UCSD-AML1 (cell line): ENCODE results near the gene CCDC188.
A peak's percentile ranks its signal among the peaks of the same experiment; 100 is the strongest.

Experiments used
- DNase-seq: peaks from one replicate; lab custom pipeline; 2025; ENCODE audit not compliant: unreplicated experiment; lab: John Stamatoyannopoulos, UW

CCDC188 gene

DNA sequence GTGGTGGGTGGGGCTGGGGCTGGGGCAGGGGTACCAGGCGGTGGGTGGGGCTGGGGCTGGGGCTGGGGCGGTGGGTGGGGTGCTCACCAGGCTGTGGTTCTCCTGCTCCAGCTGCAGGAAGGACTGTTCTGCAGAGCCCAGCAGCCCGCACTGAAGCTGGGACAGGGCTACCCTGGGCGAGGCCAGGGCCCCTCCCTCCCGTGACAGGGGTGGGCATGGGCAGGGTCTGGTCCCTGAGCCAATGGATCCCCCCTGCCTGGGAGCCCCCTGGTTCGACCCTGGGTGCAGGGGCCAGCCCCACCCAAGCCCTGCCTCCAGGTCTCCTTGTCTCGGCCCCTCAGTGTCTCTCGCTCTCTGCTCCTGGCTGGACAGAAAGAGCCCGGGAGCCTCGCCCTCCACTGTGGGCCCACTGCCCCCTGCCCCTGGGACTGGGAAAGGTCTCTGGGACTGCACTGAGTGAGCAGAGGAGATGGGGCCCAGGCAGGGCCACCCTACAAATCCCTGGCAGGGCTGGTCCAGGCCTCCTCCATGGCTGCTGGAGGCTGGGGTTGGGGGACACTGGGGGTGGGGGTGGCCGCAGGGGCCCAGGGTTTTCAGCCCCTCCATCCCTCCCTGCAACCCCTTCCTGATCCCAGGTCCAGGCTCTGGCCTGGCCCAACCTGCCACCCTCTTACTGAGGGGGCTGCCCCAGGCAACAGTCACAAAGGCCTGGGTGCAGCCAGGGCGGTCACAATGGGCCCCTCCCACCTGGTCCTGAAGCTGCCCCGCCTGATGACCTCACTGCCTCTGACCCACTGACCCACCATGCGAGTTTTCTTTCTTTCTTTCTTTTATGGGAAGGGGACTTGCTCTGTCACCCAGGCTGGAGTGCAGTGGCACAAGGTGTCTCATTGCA lies at the start of gene CCDC188:
Gene CCDC188, minus strand, starts transcription at position 675 of the 895 bp plus-strand sequence. Its CDS starts 69 bp downstream, at position 606.
- DNase-seq: no peak

DNA sequence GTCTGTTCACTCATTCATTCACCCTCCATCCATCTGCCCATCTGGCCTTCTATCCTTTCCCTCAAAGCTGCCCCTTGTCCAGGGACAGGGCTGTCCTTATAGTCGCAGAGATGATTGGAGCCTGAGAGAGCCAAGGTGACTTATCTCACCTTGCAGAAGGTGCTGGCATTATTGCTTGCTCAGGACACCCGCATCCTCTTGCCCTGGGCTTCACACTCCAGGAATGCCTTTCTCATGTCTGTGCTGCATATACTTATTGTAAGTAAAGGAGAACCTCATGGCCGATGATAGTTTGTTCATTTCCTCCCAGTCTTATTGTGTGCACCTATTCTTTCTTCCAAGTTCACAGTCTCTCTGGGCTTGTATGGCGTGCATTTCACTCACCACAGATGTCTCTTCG lies 49.1 kb upstream of the CCDC188 start:
- no peak for DNase-seq

DNA sequence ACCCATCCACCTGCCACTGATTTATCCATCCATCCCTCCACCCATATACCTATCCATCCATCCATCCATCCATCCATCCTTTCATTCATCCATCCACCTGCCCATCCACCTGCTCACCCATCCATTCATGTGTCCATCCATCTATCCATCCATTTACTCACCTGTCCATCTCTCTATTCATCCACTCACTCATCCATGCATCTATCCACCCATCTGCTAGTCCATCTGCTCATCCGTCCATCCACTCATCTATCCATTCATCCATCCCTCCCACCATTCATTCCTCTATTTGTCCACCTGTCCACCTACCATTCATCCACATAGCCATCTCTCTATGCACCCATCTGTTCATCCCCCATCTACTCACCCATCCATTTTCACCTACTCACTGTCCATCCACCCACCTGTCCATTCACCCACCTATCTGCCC lies 48.6 kb upstream of the CCDC188 start:
- no peak for DNase-seq

DNA sequence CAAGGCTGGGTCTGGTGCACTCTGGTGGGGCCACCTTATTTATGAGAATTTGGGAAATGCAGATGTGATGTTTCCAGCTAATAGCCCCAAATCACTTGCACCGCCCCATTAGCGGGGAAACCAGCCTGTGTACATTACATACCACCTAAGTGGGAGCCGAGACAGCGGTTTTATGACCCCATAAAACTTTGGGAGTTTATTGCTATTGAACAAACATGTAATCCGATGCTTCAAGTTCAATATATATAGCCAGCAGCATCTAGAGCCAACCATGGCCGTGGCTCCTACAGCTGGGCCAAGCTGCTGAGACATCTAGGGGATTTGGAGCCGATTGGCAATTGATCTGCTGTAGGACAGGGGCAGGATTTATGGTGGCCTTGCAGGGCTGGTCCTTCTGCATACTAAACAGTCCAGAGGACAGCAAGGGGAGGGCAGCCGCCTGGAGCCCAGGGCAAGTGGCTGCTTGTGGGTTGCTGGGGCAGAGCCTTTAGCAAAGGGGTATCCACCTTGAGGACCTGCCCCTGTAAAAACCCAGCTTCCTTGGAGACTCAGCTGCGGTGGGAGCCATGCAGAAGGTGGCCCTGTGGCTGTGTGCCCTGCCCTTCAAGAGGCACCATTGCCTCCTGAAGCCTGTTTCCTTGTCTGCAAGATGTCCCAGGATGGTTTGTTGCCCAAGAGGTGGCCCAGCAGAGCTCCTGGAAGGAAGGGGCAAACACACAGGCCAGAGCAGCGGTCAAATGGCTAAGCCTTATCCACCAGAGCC lies 47.9 kb upstream of the CCDC188 start:
- DNase-seq: no peak

DNA sequence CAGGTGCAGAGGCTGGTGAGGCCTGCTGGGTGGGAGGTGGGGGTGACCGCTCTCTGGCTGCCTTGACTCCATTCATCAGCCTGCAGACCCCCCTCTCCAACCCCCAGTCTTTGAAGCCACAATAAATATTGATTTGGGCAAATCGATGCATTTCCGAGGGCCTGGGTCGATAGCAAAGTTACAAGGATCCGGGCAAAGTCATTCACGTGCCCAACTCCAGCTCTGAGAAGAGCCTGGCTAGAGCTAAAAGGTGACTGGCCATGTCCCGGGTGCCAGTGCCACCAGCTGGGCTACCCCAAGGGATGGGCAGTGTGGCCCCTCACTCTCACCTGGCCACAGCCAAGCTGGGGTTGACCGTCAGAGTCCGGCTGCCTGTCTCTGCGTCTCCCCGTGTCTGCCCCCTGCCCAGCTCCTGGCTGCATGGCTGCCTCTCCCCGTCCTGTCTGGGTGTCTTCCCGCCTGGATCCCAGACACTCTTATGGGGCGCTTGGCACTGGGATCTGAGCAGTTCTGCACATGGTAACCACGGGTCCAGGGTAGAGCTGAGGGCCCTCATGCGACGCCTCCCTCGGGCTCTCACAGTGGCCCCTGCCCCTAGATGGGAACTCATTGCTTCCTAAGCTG lies 46.7 kb upstream of the CCDC188 start:
- no peak for DNase-seq

DNA sequence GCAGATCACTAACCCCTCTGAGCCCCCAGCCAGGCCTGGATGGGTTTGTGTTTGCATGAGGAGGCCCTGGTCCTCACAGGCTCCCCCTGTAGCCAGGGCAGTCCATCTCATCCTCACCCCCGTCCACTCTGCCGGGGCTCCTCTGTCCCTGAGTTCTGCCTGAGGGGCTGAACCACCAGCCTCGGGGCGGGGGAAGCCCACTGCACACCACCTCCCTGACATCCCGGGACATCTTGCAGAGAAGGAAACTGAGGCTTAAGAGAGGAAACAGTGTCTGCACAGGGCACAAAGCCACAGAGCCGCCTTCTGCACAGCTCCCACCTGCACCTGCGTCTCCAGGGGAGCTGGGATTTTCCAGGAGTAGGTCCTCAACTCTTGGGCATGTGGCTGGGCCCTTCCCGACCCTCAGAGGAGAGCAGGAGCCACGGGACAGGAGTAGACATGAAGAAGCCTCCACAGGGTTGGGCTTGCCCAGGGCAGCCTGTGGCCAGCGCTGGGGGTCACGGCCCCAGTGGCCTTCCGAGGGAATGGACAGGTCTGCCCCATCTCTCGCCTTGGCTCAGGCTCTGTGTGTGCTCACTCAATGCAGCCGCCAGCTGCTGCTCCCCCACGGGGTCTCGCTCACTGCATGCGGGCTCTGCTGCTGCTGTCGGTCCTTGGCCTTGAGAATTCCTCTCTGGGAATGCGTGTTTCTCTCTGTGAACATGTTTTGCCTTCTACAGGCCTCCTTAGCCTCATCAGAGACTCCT lies 45.4 kb upstream of the CCDC188 start:
- DNase-seq: no peak

DNA sequence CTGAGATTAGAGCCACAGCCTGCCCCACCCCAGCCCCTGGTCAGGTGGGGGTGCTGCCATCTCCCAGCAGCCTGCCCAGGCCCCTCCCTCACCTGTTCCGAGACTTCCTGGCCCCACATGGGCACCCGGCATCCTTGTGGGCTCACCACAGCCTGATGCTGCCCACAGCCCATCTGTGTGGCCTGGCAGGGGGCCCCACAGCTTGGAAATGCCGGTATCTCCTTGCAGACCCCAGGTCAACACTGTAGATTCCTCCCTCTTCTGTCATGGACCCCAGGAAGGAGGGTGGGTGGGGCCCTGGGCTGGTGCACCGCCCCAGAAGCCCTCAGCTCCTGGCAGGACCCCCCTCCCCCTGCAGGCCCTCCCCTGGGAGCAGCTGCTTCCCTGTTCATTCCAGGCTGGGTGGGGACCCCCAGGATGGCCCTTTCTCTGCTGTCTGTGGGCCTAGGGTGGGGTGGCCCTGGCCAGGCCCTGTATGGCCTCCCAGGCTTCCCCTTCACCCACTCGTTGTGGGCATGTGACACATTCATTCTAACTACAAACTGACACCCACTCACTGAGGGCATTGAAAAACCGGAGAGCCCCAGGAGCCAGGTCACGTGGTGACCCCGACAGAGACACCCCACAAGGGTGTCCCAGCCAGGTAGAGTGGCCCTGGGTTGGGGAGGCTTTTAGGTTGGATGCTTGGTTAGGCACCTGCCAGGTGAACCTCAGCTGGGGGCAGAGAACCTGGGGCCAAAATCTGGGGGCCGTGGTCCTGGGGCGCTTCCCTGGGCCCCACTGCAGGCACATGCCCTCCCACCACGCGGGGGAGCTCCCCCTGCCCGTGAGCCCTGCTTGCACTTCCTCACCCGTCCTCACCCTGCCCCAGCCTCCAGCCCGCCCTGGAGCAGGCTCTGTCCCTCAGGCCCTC lies 44.1 kb upstream of the CCDC188 start:
- DNase-seq: no peak

DNA sequence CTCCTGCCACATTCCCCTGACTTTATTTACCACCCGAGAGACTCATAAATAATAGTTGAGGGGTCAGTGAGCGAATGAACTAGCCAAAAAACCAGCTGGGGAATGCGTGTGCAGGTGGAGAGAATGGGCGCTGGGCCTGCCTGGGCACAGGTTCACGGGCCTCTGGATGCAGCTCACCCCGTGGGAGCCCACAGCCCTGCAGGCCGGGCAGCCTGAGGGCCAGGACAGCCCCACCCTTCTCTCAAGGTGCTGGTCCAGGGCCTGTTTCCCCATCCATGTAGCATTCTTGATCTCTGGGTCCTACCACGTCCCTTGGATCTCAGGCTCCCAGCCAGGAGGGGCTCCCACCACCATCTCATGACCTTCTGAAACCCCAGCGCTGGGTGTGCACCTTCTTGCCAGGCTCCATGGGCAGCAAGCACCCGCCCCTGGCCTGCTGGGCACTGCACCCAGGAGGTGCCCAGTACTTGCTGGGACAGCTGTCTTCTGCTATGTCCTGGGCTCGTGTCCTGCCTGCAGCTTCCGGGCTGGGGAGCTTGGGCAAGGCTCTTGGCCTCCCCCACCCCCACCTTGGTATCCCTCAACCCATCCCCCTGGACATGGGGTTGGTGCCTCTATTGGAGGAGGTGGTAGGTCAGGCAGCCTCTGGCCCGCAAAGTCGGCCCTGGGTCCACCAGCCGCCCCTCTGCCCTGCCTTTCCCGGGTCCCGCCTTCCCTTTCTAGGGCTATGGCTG lies 43.1 kb upstream of the CCDC188 start:
- no peak for DNase-seq

DNA sequence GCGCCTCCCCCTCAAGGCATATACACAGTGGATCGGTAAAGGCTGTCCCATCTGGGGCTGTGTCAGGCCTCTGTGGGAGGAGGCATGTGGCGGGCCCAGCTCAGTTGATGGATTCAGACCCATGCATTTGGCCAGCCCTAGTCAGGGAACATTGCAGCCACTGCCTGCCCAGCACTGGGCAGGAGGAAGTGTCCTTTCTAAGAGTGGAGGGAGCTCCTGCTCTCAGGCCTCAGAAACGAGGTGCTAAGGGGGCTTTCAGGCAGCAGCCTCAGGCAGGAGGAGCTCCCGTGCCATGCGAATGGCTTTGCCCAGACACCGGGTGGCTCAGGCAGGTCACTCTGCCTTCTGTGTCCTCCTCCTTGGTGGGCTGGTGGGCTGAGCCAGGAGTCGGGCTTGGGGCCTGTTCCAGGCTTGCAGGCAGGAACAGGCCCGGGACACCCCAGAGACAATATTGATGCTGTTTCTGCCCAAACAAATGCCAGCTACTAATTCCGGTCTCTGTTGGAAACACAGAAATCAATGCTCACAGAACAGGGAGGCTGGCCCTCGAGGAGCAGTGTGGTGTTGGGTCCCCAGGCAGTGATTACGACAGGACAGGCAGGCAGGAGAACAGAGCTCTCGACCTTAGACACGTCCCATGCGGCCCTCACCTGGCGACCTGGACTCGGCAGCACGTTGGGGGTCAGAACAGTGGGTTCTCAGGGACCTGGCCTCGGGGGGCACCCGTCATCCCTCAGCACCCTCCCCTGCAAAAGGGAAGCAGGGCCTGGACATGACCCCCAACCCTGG lies 42.3 kb upstream of the CCDC188 start:
- no peak for DNase-seq

DNA sequence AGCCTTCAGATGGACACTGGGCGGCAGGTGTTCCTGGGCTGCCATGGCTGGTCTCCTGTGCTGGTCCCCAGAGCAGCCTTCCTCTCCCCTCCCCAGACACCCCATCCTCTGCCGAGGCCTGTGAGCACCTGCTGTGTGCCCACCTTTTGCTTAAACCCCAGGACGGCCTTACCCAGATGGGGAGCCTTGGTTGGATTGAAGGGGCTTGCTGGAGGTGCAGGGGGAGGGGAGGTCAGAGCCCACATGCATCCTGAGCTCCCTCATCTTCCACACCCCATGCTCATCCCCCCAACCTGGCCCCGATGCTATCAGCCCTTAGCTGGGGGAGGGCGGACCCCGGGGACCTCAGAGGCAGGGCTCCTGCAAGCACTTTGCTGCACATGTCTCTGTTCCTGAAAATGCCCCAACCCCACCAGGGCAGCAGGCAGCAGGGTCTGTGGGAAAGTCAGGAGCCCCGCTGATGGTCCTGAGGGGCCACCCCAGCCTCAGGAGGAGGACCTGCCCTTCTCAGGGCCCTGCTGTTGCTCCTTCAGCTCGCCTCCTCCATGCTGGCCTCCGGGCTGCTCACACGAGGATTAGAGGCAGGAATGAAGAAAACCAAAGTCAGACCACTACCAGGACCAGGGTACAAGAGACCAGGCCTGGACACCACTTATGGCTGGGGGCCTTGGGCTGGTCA lies 41.6 kb upstream of the CCDC188 start:
- no peak for DNase-seq

DNA sequence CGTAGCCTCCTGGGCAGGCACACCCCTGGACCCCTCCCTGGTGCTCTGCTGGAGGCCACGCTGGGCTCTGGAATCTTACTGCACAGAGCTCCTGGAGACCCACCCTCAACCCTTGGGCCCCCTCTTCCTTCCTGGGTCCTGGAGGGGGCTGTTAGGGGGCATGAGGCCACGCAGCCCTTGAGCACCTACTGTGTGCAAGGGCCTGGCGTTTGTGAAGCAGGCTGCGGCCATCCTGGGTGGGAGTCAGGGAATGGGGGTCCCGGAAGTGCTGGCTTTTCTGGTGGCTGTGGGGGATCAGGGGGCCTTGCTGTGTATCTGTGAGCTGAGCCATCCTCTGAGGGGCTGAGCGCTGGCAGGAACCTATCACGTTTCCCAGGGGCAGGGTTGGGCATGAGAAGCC lies 40.9 kb upstream of the CCDC188 start:
- DNase-seq: no peak

DNA sequence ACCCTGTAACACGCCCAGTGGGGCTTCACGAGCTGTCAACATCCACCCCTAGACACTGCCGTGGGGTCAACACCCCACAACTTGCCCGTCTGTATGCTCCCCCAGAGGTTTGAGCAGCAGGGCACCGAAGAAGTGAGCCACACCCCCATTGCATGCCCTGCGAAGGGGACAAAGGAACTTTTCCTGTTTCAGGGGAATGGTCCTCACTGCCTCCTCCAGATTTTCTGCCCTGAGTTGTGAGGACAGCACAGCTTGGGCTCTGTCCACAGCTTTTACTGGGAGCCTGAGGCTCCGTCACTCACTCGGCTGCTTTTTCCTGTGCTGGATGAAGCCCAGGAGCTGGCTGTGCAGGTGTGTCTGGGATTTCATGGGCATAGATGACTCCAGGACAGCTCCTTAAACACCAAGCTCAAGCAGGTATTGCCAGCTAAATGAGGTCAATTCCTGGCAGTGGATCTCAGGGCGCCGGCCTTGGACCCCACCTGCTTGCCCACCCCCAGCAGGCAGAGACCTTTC lies 40.2 kb upstream of the CCDC188 start:
- no peak for DNase-seq

DNA sequence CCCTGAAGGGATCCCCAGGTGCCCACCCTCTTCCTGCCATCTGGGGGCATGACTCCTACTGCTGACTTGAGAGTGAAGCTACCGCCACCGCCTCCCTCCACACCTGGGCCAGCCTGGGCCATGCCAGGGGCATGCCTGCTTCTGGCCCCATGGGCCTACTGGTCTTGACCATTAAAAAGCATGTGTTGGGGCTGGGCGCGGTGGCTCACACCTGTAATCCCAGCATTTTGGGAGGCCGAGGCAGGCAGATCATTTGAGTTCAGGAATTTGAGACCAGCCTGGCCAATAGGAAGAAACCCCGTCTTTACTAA lies 37.7 kb upstream of the CCDC188 start:
- no peak for DNase-seq

DNA sequence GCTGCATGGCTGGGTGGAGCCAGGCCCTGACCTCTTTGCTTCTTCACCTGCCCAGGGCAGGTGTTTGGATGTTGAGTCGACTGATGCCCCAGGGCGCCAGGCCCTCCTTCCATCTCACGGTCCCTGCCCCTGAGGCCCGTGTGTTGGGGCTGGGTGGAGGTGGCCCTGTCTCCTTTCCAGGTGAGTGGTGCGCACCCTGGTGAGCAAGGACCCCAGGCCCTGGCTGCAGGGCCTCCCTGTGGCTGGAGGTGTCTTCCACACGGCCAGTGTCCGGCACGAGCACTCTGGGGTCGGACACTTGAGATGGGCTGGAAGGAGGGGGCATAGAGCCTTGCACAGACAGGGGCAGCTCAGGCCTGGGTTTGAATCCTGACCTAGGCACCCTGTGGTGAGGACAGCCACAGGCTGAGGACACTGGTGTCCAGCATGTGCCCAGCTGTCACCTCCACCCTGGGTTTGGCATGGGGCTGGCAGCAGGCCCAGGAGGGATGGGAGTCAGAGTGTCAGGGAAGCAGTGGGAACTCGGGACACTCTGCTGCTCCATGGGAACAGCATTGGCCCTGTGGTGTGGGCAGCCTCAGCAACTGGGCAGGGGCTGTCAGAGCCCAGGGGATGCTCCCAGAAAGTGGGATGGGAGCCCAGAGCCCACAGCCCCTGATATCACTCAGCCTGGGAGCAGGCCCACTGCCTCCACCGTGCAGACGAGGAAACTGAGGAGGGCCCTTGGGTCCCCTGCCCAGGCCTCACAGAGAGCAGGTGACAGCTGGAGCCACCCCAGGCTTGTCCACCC lies 37.1 kb upstream of the CCDC188 start:
- no peak for DNase-seq

DNA sequence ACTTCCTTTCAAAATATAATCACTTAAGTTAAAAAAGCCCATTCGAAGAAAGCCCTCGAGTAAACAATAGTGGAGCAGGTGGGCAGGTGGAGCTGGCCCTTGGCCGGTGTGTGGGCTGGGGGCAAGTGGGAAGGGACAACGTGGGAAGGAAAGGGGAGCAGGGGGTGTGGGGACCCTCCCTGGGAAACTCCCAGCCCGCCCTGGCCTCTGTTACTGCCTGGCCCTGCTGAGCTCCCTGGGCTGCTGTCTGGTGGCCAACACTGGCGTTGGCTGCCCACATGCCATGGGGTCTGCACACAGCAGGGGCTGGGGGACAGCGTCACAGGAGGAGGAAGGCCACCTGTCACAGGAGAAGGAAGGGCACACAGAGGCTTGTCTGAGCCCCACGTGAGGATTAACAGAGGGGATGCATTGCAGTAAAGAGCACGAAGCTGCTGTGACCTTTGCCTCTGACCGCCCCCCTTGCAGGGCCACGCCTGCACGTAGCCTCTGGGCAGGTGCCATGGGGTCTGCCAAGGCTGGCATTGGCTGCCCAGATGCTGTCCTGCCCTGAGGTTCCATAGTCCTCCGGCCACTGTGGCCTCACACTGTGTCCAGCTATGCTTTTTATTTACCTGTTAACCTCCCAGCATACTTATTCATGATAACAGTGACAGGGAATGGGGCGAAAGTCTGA lies 36.2 kb upstream of the CCDC188 start:
- no peak for DNase-seq

DNA sequence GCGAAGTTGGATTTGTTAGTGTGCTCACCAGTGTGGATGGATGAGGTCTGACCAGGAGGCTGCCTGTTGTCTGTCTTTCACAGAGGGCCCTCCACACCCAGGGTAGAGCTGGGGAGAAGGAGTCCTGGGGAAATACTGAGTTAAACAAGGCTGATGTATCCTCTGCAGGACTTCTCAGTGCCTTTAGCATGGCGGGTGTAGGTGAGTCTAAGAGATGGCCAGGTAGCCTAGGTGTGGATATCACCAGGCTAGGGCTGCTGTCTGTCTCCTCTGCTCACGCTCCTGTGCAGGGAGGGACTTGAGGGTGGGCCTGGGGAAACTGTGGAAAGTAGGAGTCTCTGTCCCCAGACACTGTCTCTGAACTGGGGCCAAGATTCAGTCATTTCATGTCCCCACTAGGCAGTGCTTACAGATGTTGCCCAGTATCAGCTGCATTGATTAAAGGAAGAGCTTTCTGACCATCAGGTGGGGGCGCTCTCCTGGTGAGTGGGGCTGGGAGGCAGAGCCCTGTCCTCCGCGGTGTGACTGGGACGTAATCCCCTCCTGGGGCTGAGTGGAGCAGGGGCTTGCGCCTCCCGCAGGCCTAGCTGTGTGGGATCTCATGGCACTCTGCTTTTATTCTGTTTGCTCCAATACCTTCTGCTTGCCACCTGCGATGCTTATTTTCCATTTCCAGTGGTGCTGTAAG lies 35.5 kb upstream of the CCDC188 start:
- peak; percentile 24 for DNase-seq
